ENCODE measurements around the gene EHD1.

The EHD1 gene

DNA sequence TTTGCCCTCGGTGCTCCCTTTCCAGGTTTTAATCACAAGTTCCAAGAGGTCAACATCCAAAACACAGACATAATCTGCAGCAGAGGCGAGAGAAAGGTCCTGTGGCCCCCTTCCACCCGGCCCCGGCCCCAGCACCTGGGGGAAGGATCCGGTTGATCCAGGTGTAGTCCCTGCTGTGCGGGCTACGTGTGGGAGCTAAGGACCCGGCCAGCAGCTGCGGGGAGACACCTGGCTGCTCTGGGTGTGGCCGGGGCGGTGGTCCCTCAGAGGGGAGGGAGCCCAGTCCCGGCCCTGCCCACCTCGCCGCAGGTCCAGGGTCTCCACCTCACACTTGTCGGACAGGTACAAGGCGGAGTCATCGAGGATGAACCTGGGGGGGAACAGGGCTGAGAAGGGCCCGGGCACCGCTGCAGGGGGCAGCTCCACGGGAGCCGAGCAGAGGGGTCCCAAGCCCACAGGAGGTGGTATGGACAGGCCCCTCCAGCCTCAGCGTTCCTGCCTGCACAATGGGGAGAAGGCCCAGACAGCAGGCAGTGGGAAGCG is 24.9 kb upstream of the EHD1 start:
- no peaks in the 10 kb centered on the region for H3K27me3 ChIP-seq (ENCODE audit: low read length)
- no peak overlapping the region for H3K4me2 ChIP-seq (ENCODE audit: low read depth, low read length, poor library complexity, severe bottlenecking)
- H3F3A ChIP-seq (ENCODE audit: insufficient read depth): no peaks in the 10 kb centered on the region
- no peak overlapping the region for H3K9ac ChIP-seq (ENCODE audit: low read length)
- no peaks in the 10 kb centered on the region for H3K79me2 ChIP-seq (ENCODE audit: insufficient read depth, low read length)
- H2AFZ ChIP-seq (ENCODE audit: low read depth, low read length, severe bottlenecking): no peak overlapping the region
- TF ChIP-seq, protein P1, sequence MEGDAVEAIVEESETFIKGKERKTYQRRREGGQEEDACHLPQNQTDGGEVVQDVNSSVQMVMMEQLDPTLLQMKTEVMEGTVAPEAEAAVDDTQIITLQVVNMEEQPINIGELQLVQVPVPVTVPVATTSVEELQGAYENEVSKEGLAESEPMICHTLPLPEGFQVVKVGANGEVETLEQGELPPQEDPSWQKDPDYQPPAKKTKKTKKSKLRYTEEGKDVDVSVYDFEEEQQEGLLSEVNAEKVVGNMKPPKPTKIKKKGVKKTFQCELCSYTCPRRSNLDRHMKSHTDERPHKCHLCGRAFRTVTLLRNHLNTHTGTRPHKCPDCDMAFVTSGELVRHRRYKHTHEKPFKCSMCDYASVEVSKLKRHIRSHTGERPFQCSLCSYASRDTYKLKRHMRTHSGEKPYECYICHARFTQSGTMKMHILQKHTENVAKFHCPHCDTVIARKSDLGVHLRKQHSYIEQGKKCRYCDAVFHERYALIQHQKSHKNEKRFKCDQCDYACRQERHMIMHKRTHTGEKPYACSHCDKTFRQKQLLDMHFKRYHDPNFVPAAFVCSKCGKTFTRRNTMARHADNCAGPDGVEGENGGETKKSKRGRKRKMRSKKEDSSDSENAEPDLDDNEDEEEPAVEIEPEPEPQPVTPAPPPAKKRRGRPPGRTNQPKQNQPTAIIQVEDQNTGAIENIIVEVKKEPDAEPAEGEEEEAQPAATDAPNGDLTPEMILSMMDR (IDR thresholded peaks at IDR 0.05; ENCODE audit: insufficient read depth, low read length, poor library complexity, severe bottlenecking): no peak
- TF ChIP-seq EZH2phosphoT487 (conservative IDR thresholded peaks at IDR 0.05; ENCODE audit: low read length): no peak
- no peaks in the 10 kb centered on the region for H3K36me3 ChIP-seq (ENCODE audit: low read length)
- H4K20me1 ChIP-seq (ENCODE audit: low read depth, low read length): no peaks in the 10 kb centered on the region
- H3K4me3 ChIP-seq (ENCODE audit: insufficient read depth, low read length, poor library complexity, severe bottlenecking): no peak overlapping the region
- H3K9me2 ChIP-seq (replicated peaks; ENCODE audit: insufficient read depth, low read length): no peaks in the 10 kb centered on the region
- H3K27ac ChIP-seq (ENCODE audit: low read depth, low read length): no peak overlapping the region
- H3K9me3 ChIP-seq (ENCODE audit: insufficient read depth, low read length): no peaks in the 10 kb centered on the region

DNA sequence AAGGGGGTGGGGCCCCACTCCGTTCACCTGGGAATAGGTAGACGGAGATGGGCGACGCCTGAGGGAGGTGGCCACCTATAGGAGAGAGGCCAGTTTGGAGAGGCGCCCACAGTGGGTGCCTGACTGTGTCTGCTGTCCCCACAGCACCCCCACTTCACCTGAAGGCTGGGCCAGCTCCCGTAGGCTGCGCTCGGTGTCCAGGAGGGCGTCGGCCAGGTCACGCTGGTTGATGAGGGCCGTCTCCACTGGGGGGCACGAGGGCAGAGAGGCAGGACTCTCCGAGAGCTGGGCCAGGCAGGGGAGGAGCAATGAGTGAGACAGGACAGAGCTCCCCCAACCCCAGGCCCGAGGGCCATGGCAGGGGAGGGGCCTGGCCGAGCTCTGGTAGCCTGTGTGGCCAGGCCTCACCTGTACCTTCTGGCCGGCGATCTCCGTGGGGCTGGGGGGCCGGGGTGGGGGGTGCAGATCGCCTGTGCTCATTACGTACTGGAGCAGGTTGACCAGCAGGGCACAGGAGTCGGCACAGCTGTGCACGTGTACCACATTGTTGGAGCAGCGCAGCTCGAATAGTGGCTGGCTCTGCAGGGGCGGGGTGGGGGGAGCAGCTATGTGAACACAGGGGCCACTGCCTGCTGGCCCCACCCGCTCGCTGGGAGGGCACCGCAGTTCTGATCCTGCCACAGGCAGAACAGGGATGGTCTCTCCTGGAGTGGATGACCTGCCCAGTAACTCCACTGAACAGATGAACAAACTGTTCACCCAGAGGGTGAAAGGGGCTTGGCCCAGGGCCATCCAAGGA is 23.9 kb upstream of the EHD1 start:
- H3K4me3 ChIP-seq (ENCODE audit: insufficient read depth, low read length, poor library complexity, severe bottlenecking): no peak overlapping the region
- H2AFZ ChIP-seq (ENCODE audit: low read depth, low read length, severe bottlenecking): no peak overlapping the region
- no peaks in the 10 kb centered on the region for H3K79me2 ChIP-seq (ENCODE audit: insufficient read depth, low read length)
- H3K9ac ChIP-seq (ENCODE audit: low read length): no peak overlapping the region
- TF ChIP-seq, protein P1 (IDR thresholded peaks at IDR 0.05; ENCODE audit: insufficient read depth, low read length, poor library complexity, severe bottlenecking): no peak
- no peak for TF ChIP-seq EZH2phosphoT487 (conservative IDR thresholded peaks at IDR 0.05; ENCODE audit: low read length)
- H3F3A ChIP-seq (ENCODE audit: insufficient read depth): no peaks in the 10 kb centered on the region
- H3K27ac ChIP-seq (ENCODE audit: low read depth, low read length): no peak overlapping the region
- H3K27me3 ChIP-seq (ENCODE audit: low read length): no peaks in the 10 kb centered on the region
- no peaks in the 10 kb centered on the region for H3K9me3 ChIP-seq (ENCODE audit: insufficient read depth, low read length)
- no peaks in the 10 kb centered on the region for H4K20me1 ChIP-seq (ENCODE audit: low read depth, low read length)
- no peaks in the 10 kb centered on the region for H3K36me3 ChIP-seq (ENCODE audit: low read length)
- H3K9me2 ChIP-seq (replicated peaks; ENCODE audit: insufficient read depth, low read length): no peaks in the 10 kb centered on the region
- no peak overlapping the region for H3K4me2 ChIP-seq (ENCODE audit: low read depth, low read length, poor library complexity, severe bottlenecking)

DNA sequence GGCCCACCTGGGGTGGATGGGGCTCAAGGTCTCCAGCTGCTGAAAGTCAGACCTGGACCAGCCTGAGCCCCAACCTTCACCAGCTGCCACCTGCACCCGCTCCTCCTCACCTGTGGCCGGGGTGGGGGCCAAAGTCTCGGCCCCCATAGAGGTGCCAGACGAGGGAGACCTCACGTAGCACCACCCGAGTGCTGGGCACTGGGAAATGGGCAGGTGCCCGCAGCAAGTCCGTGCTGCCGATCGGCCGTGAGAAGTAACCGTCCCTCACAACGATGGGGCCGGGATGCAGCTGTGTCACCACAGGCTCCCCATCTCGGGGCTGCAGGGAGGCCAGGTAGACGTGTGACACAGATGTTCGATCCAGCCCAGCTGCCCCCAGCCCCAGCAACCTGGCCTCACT is 22.4 kb upstream of the EHD1 start:
- H3K27me3 ChIP-seq (ENCODE audit: low read length): no peaks in the 10 kb centered on the region
- H2AFZ ChIP-seq (ENCODE audit: low read depth, low read length, severe bottlenecking): no peak overlapping the region
- no peaks in the 10 kb centered on the region for H4K20me1 ChIP-seq (ENCODE audit: low read depth, low read length)
- H3K4me3 ChIP-seq (ENCODE audit: insufficient read depth, low read length, poor library complexity, severe bottlenecking): no peak overlapping the region
- H3K9me2 ChIP-seq (replicated peaks; ENCODE audit: insufficient read depth, low read length): no peaks in the 10 kb centered on the region
- H3F3A ChIP-seq (ENCODE audit: insufficient read depth): no peaks in the 10 kb centered on the region
- TF ChIP-seq, protein P1 (IDR thresholded peaks at IDR 0.05; ENCODE audit: insufficient read depth, low read length, poor library complexity, severe bottlenecking): no peak
- TF ChIP-seq EZH2phosphoT487 (conservative IDR thresholded peaks at IDR 0.05; ENCODE audit: low read length): no peak
- no peak overlapping the region for H3K4me2 ChIP-seq (ENCODE audit: low read depth, low read length, poor library complexity, severe bottlenecking)
- no peaks in the 10 kb centered on the region for H3K79me2 ChIP-seq (ENCODE audit: insufficient read depth, low read length)
- H3K36me3 ChIP-seq (ENCODE audit: low read length): no peaks in the 10 kb centered on the region
- H3K9ac ChIP-seq (ENCODE audit: low read length): no peak overlapping the region
- H3K27ac ChIP-seq (ENCODE audit: low read depth, low read length): no peak overlapping the region
- H3K9me3 ChIP-seq (ENCODE audit: insufficient read depth, low read length): no peaks in the 10 kb centered on the region

Measured in SU-DHL-6 (cell line).